DND-41 (cell line): Measurements from ENCODE around the gene NAGA.
A peak's percentile ranks its signal among the peaks of the same experiment; 100 is the strongest.

Experiments
- ATAC-seq: fragments of 200-7000 bp; cut with Tn5 transposase; 3 replicates; pipeline ENCODE4 v1.9.1; 2021; ENCODE audit warnings: low read depth; ENCODE audit not compliant: insufficient read depth
- DNase-seq: peaks from one replicate; pipeline ENCODE4 v3.0.0-alpha.2; 2020
- H2AFZ ChIP-seq: 2 replicates; pipeline ENCODE4 v1.6.0; 2012; ENCODE audit warnings: low read depth, low read length
- H3K27ac ChIP-seq: 2 replicates; pipeline ENCODE4 v1.5.1; 2012; ENCODE audit warnings: low read length, inconsistent platforms
- H3K27me3 ChIP-seq: fragments of 200-600 bp; sonication (generic); 2 replicates; pipeline ENCODE4 v1.6.0; 2012; ENCODE audit warnings: low read length, mild to moderate bottlenecking, inconsistent platforms; ENCODE audit not compliant: insufficient read depth, poor library complexity
- H3K36me3 ChIP-seq: 2 replicates; pipeline ENCODE4 v1.5.1; 2012; ENCODE audit warnings: low read length, inconsistent platforms; ENCODE audit not compliant: insufficient read depth
- H3K4me1 ChIP-seq: 2 replicates; pipeline ENCODE4 v1.5.1; 2012; ENCODE audit warnings: mild to moderate bottlenecking, low read length; ENCODE audit not compliant: insufficient read depth
- H3K4me2 ChIP-seq: 2 replicates; pipeline ENCODE4 v1.6.0; 2012; ENCODE audit warnings: mild to moderate bottlenecking, moderate library complexity, low read length, inconsistent platforms; ENCODE audit not compliant: insufficient read depth
- H3K4me3 ChIP-seq, 2 experiments: fragments of 200-600 bp in 1 of 2; shearing (Covaris generic) in 1 of 2; 2 replicates each; pipeline ENCODE4 v1.5.1; 2012 to 2016; ENCODE audit warnings: inconsistent platforms in 2 of 2, low read length in 2 of 2, mild to moderate bottlenecking in 2 of 2, low read depth in 1 of 2, moderate library complexity in 1 of 2
- H3K79me2 ChIP-seq: 2 replicates; pipeline ENCODE4 v1.6.0; 2012; ENCODE audit warnings: low read length, inconsistent platforms; ENCODE audit not compliant: insufficient read depth
- H3K9ac ChIP-seq: 2 replicates; pipeline ENCODE4 v1.6.0; 2012; ENCODE audit warnings: low read depth, mild to moderate bottlenecking, inconsistent platforms, low read length, moderate library complexity
- H3K9me3 ChIP-seq: 2 replicates; pipeline ENCODE4 v1.5.1; 2012; ENCODE audit warnings: low read length, moderate library complexity, mild to moderate bottlenecking, inconsistent platforms; ENCODE audit not compliant: insufficient read depth, severe bottlenecking
- H4K20me1 ChIP-seq: 2 replicates; pipeline ENCODE4 v1.6.0; 2012; ENCODE audit warnings: low read length; ENCODE audit not compliant: insufficient read depth
- EZH2 ChIP-seq: IDR thresholded peaks from 3 replicates; pipeline ENCODE4 v1.6.1; 2012; ENCODE audit warnings: borderline replicate concordance, low read depth, mild to moderate bottlenecking, moderate library complexity, low read length, inconsistent platforms; ENCODE audit not compliant: severe bottlenecking
- TF ChIP-seq, protein P1 (sequence below): IDR thresholded peaks from 2 replicates; pipeline ENCODE4 v1.5.1; 2012; ENCODE audit warnings: borderline replicate concordance, low read length, moderate library complexity, mild to moderate bottlenecking; ENCODE audit not compliant: poor library complexity, severe bottlenecking; ENCODE audit errors: extremely low read depth

The NAGA gene

DNA sequence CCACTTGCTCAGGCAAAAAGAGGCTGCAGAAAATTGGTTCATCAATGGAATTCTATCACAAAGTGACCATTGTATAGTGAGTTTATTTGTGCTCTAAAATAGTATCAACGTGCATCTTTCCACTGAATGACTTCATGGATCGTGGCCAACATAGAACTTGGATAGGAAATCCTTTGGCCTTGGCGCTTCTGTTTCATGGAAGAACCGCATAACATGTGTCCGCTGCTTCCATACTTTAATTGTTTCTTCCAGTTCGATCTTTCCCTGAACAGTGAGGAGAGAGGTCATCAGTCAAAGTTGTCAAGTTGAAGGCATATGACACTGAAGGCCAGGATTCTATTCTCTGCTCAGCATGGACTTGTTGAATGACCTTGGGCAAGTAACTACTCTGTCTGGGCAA lies 15.4 kb upstream of the NAGA start:
- ATAC-seq (no peak), DNase-seq (no peak)
- TF ChIP-seq EZH2, result no peak
- TF ChIP-seq, protein P1, sequence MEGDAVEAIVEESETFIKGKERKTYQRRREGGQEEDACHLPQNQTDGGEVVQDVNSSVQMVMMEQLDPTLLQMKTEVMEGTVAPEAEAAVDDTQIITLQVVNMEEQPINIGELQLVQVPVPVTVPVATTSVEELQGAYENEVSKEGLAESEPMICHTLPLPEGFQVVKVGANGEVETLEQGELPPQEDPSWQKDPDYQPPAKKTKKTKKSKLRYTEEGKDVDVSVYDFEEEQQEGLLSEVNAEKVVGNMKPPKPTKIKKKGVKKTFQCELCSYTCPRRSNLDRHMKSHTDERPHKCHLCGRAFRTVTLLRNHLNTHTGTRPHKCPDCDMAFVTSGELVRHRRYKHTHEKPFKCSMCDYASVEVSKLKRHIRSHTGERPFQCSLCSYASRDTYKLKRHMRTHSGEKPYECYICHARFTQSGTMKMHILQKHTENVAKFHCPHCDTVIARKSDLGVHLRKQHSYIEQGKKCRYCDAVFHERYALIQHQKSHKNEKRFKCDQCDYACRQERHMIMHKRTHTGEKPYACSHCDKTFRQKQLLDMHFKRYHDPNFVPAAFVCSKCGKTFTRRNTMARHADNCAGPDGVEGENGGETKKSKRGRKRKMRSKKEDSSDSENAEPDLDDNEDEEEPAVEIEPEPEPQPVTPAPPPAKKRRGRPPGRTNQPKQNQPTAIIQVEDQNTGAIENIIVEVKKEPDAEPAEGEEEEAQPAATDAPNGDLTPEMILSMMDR, result no peak
- peaks cover 67% of the 10 kb centered on the region for H3K79me2 ChIP-seq
- H3K27me3 ChIP-seq, result no peaks in the 10 kb centered on the region
- H3K4me1 ChIP-seq, result peaks cover 27% of the 10 kb centered on the region
- H4K20me1 ChIP-seq, result peaks cover 13% of the 10 kb centered on the region; the same call in 1 of the 2 replicates
- no peak overlapping the region for H2AFZ ChIP-seq
- no peak overlapping the region for H3K27ac ChIP-seq
- no peak overlapping the region for H3K4me2 ChIP-seq
- no peaks in the 10 kb centered on the region for H3K9me3 ChIP-seq
- no peak overlapping the region for H3K9ac ChIP-seq
- peaks cover 68% of the 10 kb centered on the region for H3K36me3 ChIP-seq
- no peak overlapping the region for H3K4me3 ChIP-seq

- H3K27me3 ChIP-seq, result no peaks in the 10 kb centered on the region
- H3K9me3 ChIP-seq, result no peaks in the 10 kb centered on the region
- H4K20me1 ChIP-seq, result peaks cover 13% of the 10 kb centered on the region; the same call in 1 of the 2 replicates
- no peak overlapping the region for H3K9ac ChIP-seq
- H3K4me2 ChIP-seq, result no peak overlapping the region
- H3K79me2 ChIP-seq, result peaks cover 73% of the 10 kb centered on the region
- H3K36me3 ChIP-seq, result peaks cover 68% of the 10 kb centered on the region
- H3K4me3 ChIP-seq, result no peak overlapping the region
- no peak overlapping the region for H2AFZ ChIP-seq
- no peak for DNase-seq
- no peak overlapping the region for H3K27ac ChIP-seq
- H3K4me1 ChIP-seq, result peaks cover 32% of the 10 kb centered on the region
- no peak for ATAC-seq
- no peak for TF ChIP-seq EZH2
- TF ChIP-seq, protein P1, result no peak
Measured at GRCh38 chr22:42084874-42085273, 14.3 kb upstream of the NAGA start.

- Histone ChIP-seq H3K4me3 (no peak overlapping the region), H3K9ac (no peak overlapping the region), H4K20me1 (peaks cover 5% of the 10 kb centered on the region; the same call in 1 of the 2 replicates), H3K9me3 (no peaks in the 10 kb centered on the region), H2AFZ (no peak overlapping the region), H3K27me3 (no peaks in the 10 kb centered on the region), H3K4me1 (peaks cover 30% of the 10 kb centered on the region), H3K4me2 (no peak overlapping the region), H3K36me3 (peaks cover 56% of the 10 kb centered on the region), H3K79me2 (peaks cover 61% of the 10 kb centered on the region), H3K27ac (no peak overlapping the region)
- ATAC-seq (no peak), DNase-seq (no peak)
- no peak for TF ChIP-seq EZH2
- TF ChIP-seq, protein P1, result no peak
Measured at GRCh38 chr22:42083119-42083518, 12.5 kb upstream of the NAGA start.

DNA sequence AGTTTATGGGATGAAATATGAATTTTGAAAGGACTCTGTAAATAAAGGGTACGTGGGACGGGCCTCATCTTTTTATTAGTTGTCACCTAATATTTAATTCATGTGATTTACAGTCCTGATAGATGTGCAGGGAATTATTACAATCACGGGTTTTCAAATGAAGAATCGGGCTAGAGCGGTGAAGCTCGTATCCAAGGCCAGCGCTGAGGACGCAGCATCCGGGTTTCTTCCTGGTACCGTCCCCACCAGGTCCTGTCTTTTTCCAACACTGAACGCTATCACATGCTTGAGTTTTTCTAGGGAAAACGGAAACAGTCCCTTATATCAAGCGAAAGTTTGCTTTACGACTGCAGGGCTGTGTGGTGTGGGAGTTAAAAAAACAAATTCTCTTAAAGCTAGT lies 9.7 kb upstream of the NAGA start:
- no peak for ATAC-seq
- Histone ChIP-seq H2AFZ (peak overlapping the region; percentile 83), H3K4me2 (peak overlapping the region; percentile 94), H3K4me3 (peak overlapping the region; percentile 77 to 86; a peak in 3 of 4 replicates), H3K9ac (peak overlapping the region; percentile 88), H3K4me1 (peaks cover 30% of the 10 kb centered on the region), H3K36me3 (peaks cover 37% of the 10 kb centered on the region), H3K27ac (peak overlapping the region; percentile 86), H3K27me3 (no peaks in the 10 kb centered on the region), H3K79me2 (peaks cover 39% of the 10 kb centered on the region), H3K9me3 (no peaks in the 10 kb centered on the region), H4K20me1 (no peaks in the 10 kb centered on the region)
- DNase-seq, result peak; percentile 35
- TF ChIP-seq EZH2, result no peak
- TF ChIP-seq, protein P1, result no peak
